ENCODE measurements around the gene ITIH5. TPM values are rescaled to one million over a fixed set of nuclear protein-coding genes. Genes with fewer than 3 reads are reported as not detected.

The ITIH5 gene
- total and polyA plus RNA-seq, 2 of the 13 experiments (the other 11 are each of a cell fraction or from before 2014, with no cell fraction given): 4.7 to 8.9 TPM

DNA sequence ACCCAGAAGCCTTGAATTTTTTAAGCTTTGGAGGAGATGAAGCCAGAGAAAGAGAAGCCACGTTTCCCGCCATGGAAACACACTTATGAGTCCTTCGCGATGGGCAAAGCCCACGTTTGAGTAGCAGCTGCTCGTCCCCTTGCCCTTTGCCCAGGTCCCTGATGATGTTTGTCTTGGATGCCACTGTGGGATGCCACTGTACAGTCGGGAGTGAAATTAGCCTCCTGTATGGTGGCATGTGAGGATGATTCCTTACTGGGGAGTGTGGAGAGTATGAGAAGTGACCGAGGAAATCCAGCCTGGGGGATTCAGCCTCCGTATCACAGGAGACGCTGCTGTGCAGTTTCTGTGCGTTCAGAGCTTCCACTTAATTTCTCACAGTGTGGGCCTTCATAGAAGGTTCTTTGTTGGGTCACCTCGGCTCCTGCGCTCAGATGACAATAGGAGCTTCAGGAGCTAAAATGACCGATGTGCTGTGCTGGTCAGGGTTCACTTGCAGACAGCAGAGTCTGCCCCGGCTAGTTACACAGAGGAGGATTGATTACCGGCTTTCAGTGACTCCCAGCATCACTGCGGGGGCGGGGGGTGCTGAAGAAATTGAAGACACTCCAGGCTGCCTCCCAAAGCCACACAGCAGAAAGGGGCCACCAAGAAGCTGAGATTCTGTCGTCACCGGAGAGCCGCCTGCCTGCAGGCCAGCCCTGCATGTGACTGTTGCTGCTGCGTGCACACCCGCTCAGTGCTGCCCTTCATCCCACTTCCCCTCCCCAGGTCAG lies 133.9 kb downstream of the ITIH5 start (continued):
- TF ChIP-seq, protein P1, sequence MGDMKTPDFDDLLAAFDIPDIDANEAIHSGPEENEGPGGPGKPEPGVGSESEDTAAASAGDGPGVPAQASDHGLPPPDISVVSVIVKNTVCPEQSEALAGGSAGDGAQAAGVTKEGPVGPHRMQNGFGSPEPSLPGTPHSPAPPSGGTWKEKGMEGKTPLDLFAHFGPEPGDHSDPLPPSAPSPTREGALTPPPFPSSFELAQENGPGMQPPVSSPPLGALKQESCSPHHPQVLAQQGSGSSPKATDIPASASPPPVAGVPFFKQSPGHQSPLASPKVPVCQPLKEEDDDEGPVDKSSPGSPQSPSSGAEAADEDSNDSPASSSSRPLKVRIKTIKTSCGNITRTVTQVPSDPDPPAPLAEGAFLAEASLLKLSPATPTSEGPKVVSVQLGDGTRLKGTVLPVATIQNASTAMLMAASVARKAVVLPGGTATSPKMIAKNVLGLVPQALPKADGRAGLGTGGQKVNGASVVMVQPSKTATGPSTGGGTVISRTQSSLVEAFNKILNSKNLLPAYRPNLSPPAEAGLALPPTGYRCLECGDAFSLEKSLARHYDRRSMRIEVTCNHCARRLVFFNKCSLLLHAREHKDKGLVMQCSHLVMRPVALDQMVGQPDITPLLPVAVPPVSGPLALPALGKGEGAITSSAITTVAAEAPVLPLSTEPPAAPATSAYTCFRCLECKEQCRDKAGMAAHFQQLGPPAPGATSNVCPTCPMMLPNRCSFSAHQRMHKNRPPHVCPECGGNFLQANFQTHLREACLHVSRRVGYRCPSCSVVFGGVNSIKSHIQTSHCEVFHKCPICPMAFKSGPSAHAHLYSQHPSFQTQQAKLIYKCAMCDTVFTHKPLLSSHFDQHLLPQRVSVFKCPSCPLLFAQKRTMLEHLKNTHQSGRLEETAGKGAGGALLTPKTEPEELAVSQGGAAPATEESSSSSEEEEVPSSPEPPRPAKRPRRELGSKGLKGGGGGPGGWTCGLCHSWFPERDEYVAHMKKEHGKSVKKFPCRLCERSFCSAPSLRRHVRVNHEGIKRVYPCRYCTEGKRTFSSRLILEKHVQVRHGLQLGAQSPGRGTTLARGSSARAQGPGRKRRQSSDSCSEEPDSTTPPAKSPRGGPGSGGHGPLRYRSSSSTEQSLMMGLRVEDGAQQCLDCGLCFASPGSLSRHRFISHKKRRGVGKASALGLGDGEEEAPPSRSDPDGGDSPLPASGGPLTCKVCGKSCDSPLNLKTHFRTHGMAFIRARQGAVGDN (CRISPR knock-in tag; IDR thresholded peaks at IDR 0.05): peak; percentile 71
- TF ChIP-seq ZKSCAN8 (CRISPR knock-in tag; IDR thresholded peaks at IDR 0.05; ENCODE audit: borderline replicate concordance): no peak
- TF ChIP-seq, protein P2, sequence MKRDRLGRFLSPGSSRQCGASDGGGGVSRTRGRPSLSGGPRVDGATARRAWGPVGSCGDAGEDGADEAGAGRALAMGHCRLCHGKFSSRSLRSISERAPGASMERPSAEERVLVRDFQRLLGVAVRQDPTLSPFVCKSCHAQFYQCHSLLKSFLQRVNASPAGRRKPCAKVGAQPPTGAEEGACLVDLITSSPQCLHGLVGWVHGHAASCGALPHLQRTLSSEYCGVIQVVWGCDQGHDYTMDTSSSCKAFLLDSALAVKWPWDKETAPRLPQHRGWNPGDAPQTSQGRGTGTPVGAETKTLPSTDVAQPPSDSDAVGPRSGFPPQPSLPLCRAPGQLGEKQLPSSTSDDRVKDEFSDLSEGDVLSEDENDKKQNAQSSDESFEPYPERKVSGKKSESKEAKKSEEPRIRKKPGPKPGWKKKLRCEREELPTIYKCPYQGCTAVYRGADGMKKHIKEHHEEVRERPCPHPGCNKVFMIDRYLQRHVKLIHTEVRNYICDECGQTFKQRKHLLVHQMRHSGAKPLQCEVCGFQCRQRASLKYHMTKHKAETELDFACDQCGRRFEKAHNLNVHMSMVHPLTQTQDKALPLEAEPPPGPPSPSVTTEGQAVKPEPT (CRISPR knock-in tag; IDR thresholded peaks at IDR 0.05; ENCODE audit: low read depth): no peak
- 0 out of 2 replicates have a peak, but pooled peaks have one; percentile 22 for TF ChIP-seq HOXA3 (CRISPR knock-in tag; IDR thresholded peaks at IDR 0.05)
- TF ChIP-seq, protein P3, sequence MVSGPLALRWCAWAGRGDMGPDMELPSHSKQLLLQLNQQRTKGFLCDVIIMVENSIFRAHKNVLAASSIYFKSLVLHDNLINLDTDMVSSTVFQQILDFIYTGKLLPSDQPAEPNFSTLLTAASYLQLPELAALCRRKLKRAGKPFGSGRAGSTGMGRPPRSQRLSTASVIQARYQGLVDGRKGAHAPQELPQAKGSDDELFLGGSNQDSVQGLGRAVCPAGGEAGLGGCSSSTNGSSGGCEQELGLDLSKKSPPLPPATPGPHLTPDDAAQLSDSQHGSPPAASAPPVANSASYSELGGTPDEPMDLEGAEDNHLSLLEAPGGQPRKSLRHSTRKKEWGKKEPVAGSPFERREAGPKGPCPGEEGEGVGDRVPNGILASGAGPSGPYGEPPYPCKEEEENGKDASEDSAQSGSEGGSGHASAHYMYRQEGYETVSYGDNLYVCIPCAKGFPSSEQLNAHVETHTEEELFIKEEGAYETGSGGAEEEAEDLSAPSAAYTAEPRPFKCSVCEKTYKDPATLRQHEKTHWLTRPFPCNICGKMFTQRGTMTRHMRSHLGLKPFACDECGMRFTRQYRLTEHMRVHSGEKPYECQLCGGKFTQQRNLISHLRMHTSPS (CRISPR knock-in tag; IDR thresholded peaks at IDR 0.05; ENCODE audit: low read depth): peak; percentile 53; the same call in 1 of the 2 replicates
- no peak for TF ChIP-seq MTA1 (CRISPR knock-in tag; IDR thresholded peaks at IDR 0.05; ENCODE audit: borderline replicate concordance)
- TF ChIP-seq ZNF350 (CRISPR knock-in tag; IDR thresholded peaks at IDR 0.05; ENCODE audit: borderline replicate concordance, low read depth): no peak; the same call in 1 of the 2 replicates
- no peak for TF ChIP-seq IKZF1 (IDR thresholded peaks at IDR 0.05)
- 0 out of 2 replicates have a peak, but pooled peaks have one; percentile 7 for TF ChIP-seq FOSL2 (CRISPR knock-in tag; IDR thresholded peaks at IDR 0.05)
- no peak for TF ChIP-seq SOX13 (IDR thresholded peaks at IDR 0.05)
- TF ChIP-seq SOX13 (CRISPR knock-in tag; conservative IDR thresholded peaks at IDR 0.05 in 1 of 2, IDR thresholded peaks at IDR 0.05 in 1 of 2): peak in 1 of 2 experiments; percentile 67; a peak in 2 of 4 replicates
- TF ChIP-seq BORCS8-MEF2B (CRISPR knock-in tag; IDR thresholded peaks at IDR 0.05): no peak
- TF ChIP-seq CHD4 (IDR thresholded peaks at IDR 0.05; ENCODE audit: borderline replicate concordance, low read length): peak; percentile 30; the same call in 1 of the 2 replicates
- TF ChIP-seq ZNF501 (CRISPR knock-in tag; IDR thresholded peaks at IDR 0.05): 0 out of 2 replicates have a peak, but pooled peaks have one; percentile 27
- peak; percentile 15; the same call in 1 of the 2 replicates for TF ChIP-seq NFIC (IDR thresholded peaks at IDR 0.05; ENCODE audit: low read length)
- TF ChIP-seq, protein P4, sequence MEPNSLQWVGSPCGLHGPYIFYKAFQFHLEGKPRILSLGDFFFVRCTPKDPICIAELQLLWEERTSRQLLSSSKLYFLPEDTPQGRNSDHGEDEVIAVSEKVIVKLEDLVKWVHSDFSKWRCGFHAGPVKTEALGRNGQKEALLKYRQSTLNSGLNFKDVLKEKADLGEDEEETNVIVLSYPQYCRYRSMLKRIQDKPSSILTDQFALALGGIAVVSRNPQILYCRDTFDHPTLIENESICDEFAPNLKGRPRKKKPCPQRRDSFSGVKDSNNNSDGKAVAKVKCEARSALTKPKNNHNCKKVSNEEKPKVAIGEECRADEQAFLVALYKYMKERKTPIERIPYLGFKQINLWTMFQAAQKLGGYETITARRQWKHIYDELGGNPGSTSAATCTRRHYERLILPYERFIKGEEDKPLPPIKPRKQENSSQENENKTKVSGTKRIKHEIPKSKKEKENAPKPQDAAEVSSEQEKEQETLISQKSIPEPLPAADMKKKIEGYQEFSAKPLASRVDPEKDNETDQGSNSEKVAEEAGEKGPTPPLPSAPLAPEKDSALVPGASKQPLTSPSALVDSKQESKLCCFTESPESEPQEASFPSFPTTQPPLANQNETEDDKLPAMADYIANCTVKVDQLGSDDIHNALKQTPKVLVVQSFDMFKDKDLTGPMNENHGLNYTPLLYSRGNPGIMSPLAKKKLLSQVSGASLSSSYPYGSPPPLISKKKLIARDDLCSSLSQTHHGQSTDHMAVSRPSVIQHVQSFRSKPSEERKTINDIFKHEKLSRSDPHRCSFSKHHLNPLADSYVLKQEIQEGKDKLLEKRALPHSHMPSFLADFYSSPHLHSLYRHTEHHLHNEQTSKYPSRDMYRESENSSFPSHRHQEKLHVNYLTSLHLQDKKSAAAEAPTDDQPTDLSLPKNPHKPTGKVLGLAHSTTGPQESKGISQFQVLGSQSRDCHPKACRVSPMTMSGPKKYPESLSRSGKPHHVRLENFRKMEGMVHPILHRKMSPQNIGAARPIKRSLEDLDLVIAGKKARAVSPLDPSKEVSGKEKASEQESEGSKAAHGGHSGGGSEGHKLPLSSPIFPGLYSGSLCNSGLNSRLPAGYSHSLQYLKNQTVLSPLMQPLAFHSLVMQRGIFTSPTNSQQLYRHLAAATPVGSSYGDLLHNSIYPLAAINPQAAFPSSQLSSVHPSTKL (CRISPR knock-in tag; IDR thresholded peaks at IDR 0.05): peak; percentile 50; the same call in 1 of the 2 replicates
